Bone marrow (tissue), 2 donors: Measurements from ENCODE around the gene PRKD1.

ENCODE experiments used
- DNase-seq, 2 donors: peaks; one replicate each; lab custom pipeline; 2025; lab: John Stamatoyannopoulos, UW

PRKD1 gene

DNA sequence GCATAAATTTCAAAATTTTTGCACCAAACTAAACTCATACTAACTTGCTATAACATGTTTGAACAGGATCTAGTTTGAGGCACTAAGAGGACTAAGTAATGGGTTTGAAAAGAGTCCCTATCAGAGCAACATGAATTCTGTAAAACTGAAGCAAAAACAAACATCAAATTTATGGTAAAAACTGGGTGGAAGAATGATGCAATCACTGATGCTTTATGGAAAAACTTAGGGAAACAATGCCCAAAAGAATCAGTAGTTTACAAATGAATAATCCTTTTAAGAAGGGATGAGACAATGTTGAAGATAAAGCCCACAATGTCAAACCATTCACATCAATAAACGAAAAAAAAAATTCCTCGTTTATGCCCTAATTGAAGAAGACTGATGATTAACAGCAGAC lies 88.9 kb downstream of the PRKD1 start:
- DNase-seq: no peak

DNA sequence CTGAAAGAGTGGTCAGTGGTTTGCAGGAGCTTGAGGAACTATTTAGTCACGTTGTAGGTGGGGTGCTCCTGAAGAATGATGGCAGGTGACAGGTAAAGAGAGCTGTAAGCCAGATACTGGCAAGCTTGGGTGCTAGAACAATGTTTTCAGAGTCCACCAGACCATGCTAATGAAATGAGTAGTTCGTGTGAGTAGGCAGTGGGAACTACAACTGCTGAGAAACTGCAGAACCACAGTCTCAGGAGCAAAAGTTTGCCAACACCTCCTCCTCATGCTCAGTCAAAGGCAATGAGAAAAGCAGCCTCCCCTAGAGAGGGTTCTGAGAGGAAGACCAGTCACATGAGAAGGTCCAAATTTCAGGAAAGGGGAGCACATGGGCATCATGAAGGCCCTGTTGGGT lies 91.3 kb downstream of the PRKD1 start:
- DNase-seq: no peak

DNA sequence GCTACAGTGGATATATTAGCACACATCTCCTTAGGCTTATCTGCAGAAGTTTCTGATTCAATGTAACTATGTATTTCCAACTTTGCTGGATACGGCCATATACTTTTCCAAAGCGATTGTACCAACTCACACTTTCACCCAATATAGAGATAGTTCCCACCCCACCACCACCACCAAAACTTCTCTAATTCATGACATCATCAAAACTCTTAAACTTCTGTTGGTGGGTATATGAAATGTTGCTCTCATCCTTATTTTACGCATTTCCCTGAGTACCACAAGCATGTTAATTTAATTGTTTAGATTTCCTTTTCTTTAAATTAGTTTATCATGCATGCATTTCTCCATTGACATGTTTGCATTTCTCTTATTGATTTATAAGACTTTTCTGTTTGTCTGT lies 95.6 kb downstream of the PRKD1 start:
- no peak for DNase-seq

- DNase-seq: no peak
These were observed 97.8 kb downstream of the PRKD1 start for GRCh38 chr14:29829851-29830250.

DNA sequence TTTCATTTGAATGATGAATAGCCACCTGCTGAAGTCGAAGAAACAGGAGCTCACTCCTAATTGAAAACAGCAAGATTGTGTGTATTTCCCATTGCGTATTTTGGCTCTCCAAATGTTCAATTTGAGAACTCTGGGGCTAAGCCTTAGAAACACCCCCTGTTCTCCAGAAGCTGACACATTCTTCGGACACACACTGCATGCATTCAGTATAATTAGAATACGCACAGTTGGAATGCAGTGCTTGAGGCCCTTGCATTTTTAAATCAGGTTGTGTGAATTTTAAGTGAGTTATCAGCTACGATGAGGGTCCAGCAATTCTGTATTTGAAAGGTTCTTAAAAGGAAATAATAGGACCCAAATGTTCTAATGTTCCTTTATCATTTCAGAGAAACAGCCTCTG lies 103.8 kb downstream of the PRKD1 start:
- DNase-seq: no peak

GRCh38 chr14:29822430-29822709 lies 105.3 kb downstream of the PRKD1 start:
- DNase-seq: no peak

- no peak for DNase-seq
These were observed 105.8 kb downstream of the PRKD1 start for GRCh38 chr14:29821661-29822429.

- DNase-seq: no peak
These were observed 106.4 kb downstream of the PRKD1 start for GRCh38 chr14:29821242-29821641.

DNA sequence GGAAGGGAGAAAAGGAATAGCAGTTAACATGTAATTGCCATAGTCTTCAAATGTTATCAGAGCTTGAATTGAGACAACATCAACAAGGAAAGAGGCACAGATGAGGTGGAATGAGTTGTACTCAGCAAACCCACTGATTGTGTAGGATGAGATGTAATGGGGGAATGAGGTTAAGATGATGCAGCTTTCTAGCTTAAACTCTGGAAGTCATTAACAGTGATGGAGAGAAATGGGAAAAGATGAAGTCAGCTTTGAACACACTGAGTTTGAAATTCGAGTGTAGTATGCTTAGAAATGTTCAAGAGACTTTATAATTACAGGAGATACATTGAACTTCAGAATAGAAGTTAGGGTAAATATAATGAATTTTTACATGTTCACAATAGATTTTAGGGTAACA lies 106.9 kb downstream of the PRKD1 start:
- DNase-seq: no peak

DNA sequence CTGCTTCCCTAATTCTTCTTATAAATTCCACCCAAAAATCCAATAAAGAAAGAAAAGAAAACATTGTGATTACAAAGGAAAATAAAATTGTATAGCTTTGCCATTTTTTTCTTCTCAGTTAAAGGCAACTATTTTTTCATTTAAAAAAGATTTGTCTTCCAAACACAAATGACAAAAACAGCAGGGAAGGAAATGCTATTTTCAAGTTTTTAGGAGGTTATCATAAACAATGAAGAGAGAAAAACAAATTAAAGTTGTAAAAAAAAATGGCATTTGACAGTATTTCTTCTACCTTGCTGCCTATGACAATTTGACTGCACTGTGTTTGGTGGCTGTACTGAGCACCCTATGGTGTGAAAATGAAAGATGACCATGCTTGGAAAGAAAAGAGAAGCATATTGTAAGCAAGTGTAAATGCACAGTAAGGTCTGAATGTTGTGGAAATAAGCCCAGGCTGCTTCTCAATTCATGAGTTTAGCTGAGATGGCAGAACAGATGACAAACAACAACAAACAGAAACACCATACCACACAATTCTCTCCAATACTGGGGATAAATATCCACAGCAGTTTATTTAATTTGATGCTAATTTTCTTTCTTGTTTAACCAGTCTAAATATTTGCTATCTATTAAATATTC lies 109.8 kb downstream of the PRKD1 start:
- DNase-seq: no peak

- no peak for DNase-seq
These were observed 112.5 kb downstream of the PRKD1 start for GRCh38 chr14:29815016-29815674.

DNA sequence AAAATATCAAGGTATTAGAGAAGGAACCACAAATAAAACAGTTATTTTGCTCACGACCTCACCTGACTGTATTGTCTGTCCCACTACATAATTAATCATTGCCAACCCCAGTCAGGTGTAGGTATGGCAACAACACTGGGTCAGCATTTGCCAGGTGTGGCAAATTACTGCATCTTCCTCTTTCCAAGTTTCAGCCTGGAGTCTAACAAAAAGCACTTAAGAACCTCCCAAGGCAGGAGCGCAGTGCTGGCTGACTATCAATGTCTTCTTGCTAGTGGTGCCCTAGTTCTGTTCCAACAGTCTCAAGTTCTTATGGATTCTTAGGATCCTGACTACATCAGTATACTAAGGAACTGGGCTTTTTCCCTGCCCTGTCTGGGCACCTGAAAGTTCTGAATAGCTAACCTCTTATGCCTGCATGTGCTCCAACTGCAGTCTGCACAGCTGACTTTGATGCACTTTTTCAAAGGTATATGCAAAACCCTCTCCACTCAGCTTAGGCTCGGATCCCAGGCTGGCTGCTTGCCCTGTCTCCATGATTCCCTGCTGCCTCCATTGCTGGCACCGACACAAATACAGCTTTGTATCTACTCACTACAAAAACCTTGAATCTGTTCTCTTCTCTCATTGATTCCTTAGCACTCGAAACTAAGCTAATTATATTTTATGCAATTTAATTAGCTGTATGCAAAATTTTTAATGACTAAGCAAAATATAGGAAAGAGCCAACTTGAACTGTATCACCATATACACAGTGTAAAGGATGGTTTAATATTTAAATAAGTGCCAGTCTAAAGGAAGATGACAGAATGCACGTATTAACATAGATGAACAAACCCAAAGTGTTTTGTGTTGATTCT lies 113.3 kb downstream of the PRKD1 start:
- no peak for DNase-seq

DNA sequence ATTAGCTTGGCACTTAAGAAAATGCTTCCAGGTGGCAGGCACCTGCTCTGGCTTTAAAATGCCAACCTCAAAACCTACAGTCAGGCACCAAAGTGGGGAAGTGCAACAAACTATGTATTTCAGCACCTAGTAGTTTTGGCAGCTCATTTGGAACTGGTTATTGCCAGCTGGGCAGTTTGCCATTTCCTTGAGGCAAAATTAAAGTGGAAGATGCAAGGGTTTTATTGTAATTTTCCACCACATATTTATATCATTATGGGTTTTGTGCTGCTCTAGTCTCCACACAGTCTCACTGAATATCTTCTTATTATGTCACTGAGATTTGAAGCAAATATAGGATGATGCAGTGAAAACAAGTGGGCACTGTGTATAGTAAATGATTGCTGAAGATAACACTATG lies 117.0 kb downstream of the PRKD1 start:
- DNase-seq: no peak

DNA sequence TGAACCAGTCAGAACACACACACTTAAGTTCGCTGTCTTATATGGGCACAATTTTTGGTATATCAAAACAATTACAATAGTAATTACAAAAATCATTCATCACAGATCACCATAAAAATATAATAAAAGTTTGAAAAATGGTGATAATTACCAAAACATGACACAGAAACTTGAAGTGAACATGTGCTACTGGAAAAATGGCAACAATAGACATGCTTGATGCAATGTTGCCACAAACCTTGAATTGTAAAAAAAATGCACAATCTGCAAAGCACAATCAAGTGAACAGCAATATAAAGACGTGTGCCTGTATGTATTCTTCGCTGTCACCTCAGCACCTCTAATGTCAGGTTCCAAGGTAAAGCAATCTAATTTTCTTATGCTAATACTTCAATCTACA lies 117.6 kb downstream of the PRKD1 start:
- no peak for DNase-seq

GRCh38 chr14:29806124-29806517 lies 121.5 kb downstream of the PRKD1 start:
- DNase-seq: no peak

DNA sequence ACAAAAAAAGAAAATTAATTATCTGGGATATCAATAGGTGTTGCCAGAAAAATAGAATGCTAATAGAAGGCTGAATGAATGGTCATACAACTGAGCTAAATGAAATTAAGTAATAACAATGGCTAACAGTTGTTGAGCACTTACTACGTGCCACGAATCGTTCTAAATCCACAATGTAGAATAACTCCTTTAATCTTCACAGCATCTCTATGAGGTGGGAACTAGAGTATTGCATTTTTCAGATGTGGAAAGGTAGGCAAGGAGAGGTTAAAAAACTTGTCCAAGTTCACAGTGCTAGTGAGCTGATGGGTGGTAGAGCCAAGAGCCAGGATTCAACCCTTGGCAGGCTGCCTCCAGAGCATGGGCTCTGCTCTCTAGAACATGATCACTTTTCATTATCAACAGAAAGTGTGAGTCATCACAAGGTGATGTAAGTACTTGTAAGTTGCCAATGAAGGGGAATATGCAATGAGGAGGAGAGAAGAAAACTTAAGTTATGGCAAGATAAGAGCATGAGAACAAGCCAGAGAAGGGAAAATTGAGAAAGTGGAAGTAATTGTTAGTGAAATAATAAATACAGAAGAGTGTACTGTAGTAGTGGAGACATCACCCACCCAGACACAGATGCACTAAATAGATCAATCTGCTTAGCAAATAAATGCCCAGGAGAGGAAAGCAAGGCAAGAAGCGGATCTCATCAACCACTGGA lies 122.1 kb downstream of the PRKD1 start:
- DNase-seq: no peak

- no peak for DNase-seq
These were observed 123.0 kb downstream of the PRKD1 start for GRCh38 chr14:29804481-29805266.

DNA sequence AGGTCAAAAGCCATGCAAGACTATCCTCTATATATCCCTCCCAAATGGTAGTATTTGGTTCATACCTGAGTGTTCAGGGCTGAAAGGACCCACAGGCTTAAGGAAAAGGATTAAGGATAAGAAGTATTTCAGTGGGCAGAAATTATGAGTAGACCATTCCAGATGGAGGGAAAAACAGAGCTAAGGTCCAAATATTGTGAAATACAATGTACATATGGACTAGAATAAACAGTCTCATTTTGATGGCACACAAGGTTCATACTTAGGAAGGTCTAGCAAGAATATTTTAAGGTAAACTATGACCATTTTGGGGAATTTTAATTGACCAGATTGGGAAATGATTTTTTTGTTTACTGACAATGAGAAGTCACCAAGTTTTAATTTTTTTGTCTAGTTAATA lies 124.6 kb downstream of the PRKD1 start:
- no peak for DNase-seq

- no peak for DNase-seq
These were observed 125.4 kb downstream of the PRKD1 start for GRCh38 chr14:29802211-29802610.

GRCh38 chr14:29800961-29801360 lies 126.7 kb downstream of the PRKD1 start:
- no peak for DNase-seq

DNA sequence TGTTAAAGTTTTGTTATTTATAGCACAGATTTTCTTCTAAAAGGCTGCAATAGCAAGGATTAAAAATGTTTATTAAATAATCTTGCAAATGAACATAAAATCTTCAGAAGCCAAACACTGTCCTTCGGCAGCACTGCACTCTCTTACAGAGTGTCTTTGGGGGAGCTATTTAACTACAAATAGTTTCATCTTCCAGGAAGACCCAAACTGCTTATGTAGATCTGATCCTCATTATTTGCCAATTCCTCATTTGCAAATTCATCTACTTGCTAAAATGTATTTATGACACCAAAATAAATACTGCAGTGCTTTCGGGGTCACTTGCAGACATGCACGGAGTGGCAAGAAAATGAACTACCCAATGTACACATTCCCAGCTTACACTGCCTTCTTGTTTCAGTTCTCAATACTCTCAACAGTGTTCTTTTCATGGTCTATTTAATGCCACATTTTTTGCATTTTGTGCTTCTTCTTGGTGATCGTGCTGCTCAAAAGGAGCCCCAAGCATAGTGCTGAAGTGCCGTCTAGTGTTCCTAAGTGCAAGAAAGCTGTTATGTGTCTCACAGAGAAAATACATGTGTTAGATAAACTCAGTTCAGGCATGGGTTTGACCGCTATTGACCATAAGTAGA lies 128.1 kb downstream of the PRKD1 start:
- no peak for DNase-seq
